ENCODE data around the gene ETV4.

ETV4 gene

DNA sequence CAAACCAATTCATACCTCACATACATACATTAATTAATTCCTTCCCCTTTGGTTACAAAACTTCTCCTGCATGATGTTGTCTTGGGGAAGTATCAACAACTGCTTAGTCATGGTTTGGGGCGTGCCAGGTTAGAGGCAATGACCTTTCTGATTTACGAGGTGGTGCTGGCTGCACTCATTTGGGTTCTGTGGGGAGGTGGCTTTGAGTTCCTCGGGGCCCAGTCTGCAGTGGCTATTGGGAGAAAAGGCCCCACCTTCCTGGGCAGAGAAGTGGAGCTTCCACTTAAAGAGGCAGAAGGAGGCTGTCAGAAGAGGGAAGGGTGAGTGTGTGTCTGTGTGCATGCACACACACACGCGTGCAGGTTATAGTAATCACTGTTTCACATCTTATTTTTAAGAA lies 10.2 kb upstream of the ETV4 start:
- H3K9me2 ChIP-seq (replicated peaks; ENCODE audit: low read depth, low read length): no peaks in the 10 kb centered on the region
- no peaks in the 10 kb centered on the region for H3K27me3 ChIP-seq (ENCODE audit: insufficient read depth, low read length, poor library complexity, severe bottlenecking)
- H3K9me3 ChIP-seq (ENCODE audit: insufficient read depth, low read depth, low read length): no peaks in the 10 kb centered on the region
- H3K4me3 ChIP-seq (ENCODE audit: low read length, poor library complexity, severe bottlenecking): no peak overlapping the region
- no peaks in the 10 kb centered on the region for H3K79me2 ChIP-seq (ENCODE audit: insufficient read depth, low read length)
- no peaks in the 10 kb centered on the region for H3F3A ChIP-seq (ENCODE audit: low read depth)
- H2AFZ ChIP-seq (ENCODE audit: low read length): no peak overlapping the region
- H3K4me1 ChIP-seq (ENCODE audit: insufficient read depth, low read length, poor library complexity, severe bottlenecking): peaks cover 6% of the 10 kb centered on the region
- no peak overlapping the region for H3K4me2 ChIP-seq (ENCODE audit: low read depth, low read length, poor library complexity, severe bottlenecking)
- H3K9ac ChIP-seq (ENCODE audit: low read depth, low read length, poor library complexity, severe bottlenecking): no peak overlapping the region
- no peaks in the 10 kb centered on the region for H4K20me1 ChIP-seq (ENCODE audit: insufficient read depth, low read length, poor library complexity, severe bottlenecking)
- H3K36me3 ChIP-seq (ENCODE audit: insufficient read depth, low read length): no peaks in the 10 kb centered on the region
- TF ChIP-seq CTCF (conservative IDR thresholded peaks at IDR 0.05; ENCODE audit: low read length) (no peak), EZH2phosphoT487 (IDR thresholded peaks at IDR 0.05; ENCODE audit: borderline replicate concordance) (no peak)

GRCh38 chr17:43554857-43555256 lies 8.7 kb upstream of the ETV4 start:
- no peaks in the 10 kb centered on the region for H3K9me2 ChIP-seq (replicated peaks; ENCODE audit: low read depth, low read length)

DNA sequence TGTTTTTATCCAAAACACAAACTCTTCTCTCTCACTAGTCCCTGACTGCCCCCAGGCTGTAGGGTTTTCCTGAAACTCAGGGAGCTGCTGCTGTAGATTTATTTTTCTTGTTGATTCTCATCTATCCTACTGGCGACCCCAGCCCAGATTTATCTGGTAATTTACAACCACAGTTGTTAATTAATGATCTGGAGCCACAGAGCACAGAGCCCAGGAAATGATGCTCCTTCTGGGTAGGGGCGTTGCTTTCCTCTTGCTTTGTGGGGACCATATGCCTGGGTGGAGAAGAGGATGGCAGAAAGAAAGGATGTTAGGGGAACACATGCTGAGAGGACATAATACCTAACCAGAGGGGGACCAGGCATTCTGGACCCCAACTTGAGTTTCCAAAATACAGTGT lies 7.4 kb upstream of the ETV4 start:
- Histone ChIP-seq H3K4me3 (ENCODE audit: low read length, poor library complexity, severe bottlenecking) (no peak overlapping the region), H3F3A (ENCODE audit: low read depth) (no peaks in the 10 kb centered on the region), H3K4me2 (ENCODE audit: low read depth, low read length, poor library complexity, severe bottlenecking) (no peak overlapping the region), H3K9ac (ENCODE audit: low read depth, low read length, poor library complexity, severe bottlenecking) (no peak overlapping the region), H3K9me2 (replicated peaks; ENCODE audit: low read depth, low read length) (no peaks in the 10 kb centered on the region), H4K20me1 (ENCODE audit: insufficient read depth, low read length, poor library complexity, severe bottlenecking) (no peaks in the 10 kb centered on the region), H3K27me3 (ENCODE audit: insufficient read depth, low read length, poor library complexity, severe bottlenecking) (no peaks in the 10 kb centered on the region), H3K4me1 (ENCODE audit: insufficient read depth, low read length, poor library complexity, severe bottlenecking) (peaks cover 6% of the 10 kb centered on the region), H3K36me3 (ENCODE audit: insufficient read depth, low read length) (no peaks in the 10 kb centered on the region), H2AFZ (ENCODE audit: low read length) (no peak overlapping the region), H3K9me3 (ENCODE audit: insufficient read depth, low read depth, low read length) (no peaks in the 10 kb centered on the region), H3K79me2 (ENCODE audit: insufficient read depth, low read length) (no peaks in the 10 kb centered on the region)
- no peak for TF ChIP-seq CTCF (conservative IDR thresholded peaks at IDR 0.05; ENCODE audit: low read length)
- no peak for TF ChIP-seq EZH2phosphoT487 (IDR thresholded peaks at IDR 0.05; ENCODE audit: borderline replicate concordance)

More at GRCh38 chr17:43554857-43555256, 8.7 kb upstream of the ETV4 start:
- TF ChIP-seq EZH2phosphoT487 (IDR thresholded peaks at IDR 0.05; ENCODE audit: borderline replicate concordance) (no peak), CTCF (conservative IDR thresholded peaks at IDR 0.05; ENCODE audit: low read length) (no peak)
- Histone ChIP-seq H3K27me3 (ENCODE audit: insufficient read depth, low read length, poor library complexity, severe bottlenecking) (no peaks in the 10 kb centered on the region), H2AFZ (ENCODE audit: low read length) (no peak overlapping the region), H3K4me3 (ENCODE audit: low read length, poor library complexity, severe bottlenecking) (no peak overlapping the region), H3K79me2 (ENCODE audit: insufficient read depth, low read length) (no peaks in the 10 kb centered on the region), H3K9ac (ENCODE audit: low read depth, low read length, poor library complexity, severe bottlenecking) (no peak overlapping the region), H3K4me1 (ENCODE audit: insufficient read depth, low read length, poor library complexity, severe bottlenecking) (peaks cover 6% of the 10 kb centered on the region), H3K4me2 (ENCODE audit: low read depth, low read length, poor library complexity, severe bottlenecking) (no peak overlapping the region), H4K20me1 (ENCODE audit: insufficient read depth, low read length, poor library complexity, severe bottlenecking) (no peaks in the 10 kb centered on the region), H3K9me3 (ENCODE audit: insufficient read depth, low read depth, low read length) (no peaks in the 10 kb centered on the region), H3K36me3 (ENCODE audit: insufficient read depth, low read length) (no peaks in the 10 kb centered on the region), H3F3A (ENCODE audit: low read depth) (no peaks in the 10 kb centered on the region)
